ENCODE data around the gene LONRF3.
"Not testable (repeated sequence)": the region's sequence is repeated elsewhere in the genome, so short reads cannot be mapped to it uniquely, and the experiment has no call there.

Gene LONRF3

DNA sequence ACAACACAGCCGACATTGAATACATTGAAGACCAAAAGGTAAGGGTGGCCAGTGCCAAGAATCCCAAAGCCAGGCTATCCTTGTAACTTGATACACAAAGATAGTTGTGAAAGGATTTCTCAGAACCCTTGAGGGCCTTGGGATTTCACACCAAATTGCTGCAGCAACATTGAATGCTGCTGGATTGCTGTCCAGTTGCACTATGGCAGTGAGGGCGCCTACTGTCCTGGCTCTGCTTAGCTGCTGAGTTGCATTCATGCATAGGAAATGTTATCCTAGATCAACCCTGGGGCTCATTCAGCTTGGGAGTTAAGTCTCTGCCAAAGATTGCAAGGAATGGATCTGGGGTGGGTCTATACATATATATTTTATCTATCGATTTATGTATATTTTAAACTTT is 38.7 kb downstream of the LONRF3 start:
- ChIA-PET POLR2A (ENCODE audit: low non-redundant PET) (no interaction called here), CTCF (no interaction called here)
- no peak for DNase-seq (ENCODE audit: low spot score)
- no peak overlapping the region for H3K27ac ChIP-seq
- TF ChIP-seq, protein P1, sequence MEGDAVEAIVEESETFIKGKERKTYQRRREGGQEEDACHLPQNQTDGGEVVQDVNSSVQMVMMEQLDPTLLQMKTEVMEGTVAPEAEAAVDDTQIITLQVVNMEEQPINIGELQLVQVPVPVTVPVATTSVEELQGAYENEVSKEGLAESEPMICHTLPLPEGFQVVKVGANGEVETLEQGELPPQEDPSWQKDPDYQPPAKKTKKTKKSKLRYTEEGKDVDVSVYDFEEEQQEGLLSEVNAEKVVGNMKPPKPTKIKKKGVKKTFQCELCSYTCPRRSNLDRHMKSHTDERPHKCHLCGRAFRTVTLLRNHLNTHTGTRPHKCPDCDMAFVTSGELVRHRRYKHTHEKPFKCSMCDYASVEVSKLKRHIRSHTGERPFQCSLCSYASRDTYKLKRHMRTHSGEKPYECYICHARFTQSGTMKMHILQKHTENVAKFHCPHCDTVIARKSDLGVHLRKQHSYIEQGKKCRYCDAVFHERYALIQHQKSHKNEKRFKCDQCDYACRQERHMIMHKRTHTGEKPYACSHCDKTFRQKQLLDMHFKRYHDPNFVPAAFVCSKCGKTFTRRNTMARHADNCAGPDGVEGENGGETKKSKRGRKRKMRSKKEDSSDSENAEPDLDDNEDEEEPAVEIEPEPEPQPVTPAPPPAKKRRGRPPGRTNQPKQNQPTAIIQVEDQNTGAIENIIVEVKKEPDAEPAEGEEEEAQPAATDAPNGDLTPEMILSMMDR (conservative IDR thresholded peaks at IDR 0.05; ENCODE audit: low read depth) = no peak

DNA sequence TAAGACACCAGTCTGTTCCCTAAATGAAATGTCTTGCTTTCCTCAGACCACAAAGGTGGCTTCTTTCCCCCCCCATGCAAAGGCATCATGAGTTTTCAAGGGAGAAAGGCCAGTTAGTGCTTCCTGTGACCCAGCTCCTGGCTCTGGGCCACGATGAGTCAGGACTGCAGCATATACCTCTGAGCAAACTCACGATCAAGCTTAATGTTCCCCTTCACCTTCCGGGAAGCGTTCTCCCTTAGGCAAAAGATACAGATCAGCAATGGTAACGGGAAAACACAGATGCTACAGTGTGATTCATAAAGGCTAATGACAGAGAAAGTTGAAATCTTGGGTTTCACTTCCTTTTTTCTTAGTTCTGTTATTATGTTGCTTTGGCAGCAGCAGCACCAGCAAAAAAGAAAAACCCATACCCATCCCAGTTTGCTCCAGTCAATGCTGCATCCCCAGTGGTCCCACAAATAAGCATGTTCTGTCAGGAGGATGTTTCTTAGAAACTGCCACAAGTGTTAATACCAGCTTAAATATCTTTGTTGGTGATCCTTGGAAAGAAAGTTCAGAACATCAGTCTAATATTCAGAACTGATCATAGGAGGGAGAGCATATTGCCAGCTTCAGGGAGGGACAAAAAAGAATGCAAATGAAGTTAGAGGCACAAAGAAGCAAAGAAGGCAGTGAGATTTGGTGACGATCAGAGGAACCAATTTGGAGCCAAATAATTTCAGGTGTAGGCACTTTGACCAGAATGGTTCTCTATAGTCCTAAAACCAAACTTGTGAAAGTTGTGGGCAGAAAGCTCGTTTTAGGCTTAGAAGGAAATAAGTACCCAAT is 41.2 kb downstream of the LONRF3 start:
- peak; percentile 66 for DNase-seq (ENCODE audit: low spot score)
- H3K27ac ChIP-seq = no peak overlapping the region
- POLR2A ChIA-PET (ENCODE audit: low non-redundant PET) = no interaction called here
- TF ChIP-seq, protein P1 (conservative IDR thresholded peaks at IDR 0.05; ENCODE audit: low read depth) = no peak
- CTCF ChIA-PET = interaction anchor here (0.5 to 0.7 kb wide), 2 partner anchors 208 to 372 kb away, joined by 3 to 5 read pairs; no protein-coding TSS in a partner anchor

DNA sequence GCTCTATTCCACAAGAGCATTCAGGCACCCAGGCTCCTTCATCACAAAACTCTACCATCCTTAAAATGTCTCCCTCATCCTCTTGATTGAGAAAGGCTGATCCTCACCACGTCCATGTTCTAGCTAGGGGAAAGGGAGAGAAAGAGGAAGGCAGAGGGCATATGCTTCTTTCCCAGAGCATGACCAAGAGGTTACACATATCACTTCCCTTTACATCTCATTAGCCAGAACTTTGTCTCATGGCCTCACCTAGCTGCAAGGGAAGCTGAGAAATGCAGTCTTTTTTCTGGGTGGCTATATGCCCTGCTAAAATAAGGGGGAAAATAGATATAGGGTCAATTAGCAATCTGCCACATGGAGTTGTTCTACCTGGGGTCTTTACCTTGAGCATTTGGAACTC is 42.7 kb downstream of the LONRF3 start:
- ChIA-PET POLR2A (ENCODE audit: low non-redundant PET) (no interaction called here), CTCF (interaction anchor here (0.7 kb wide), 1 partner anchor 173 kb away, joined by 3 read pairs; no protein-coding TSS in a partner anchor)
- no peak overlapping the region for H3K27ac ChIP-seq
- TF ChIP-seq, protein P1 (conservative IDR thresholded peaks at IDR 0.05; ENCODE audit: low read depth) = no peak
- DNase-seq (ENCODE audit: low spot score) = no peak

DNA sequence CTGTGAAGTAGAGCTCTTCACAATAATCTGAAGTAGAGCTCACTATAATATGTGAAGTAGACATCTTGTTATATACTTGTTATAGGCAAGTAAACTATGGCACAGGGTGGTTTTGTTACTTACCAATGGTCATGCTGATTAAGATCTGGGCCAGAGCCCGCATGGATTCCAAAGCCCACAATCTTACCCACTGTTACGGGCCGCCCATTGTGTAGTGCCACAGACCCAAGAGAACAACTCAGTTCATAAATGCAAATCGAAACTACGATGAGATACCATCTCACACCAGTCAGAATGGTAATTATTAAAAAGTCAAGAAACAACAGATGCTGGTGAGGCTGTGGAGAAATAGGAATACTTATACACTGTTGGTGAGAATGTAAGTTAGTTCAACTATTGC is 51.5 kb downstream of the LONRF3 start:
- ChIA-PET POLR2A (ENCODE audit: low non-redundant PET) (no interaction called here), CTCF (no interaction called here)
- no peak overlapping the region for H3K27ac ChIP-seq
- DNase-seq (ENCODE audit: low spot score) = no peak
- TF ChIP-seq, protein P1 (conservative IDR thresholded peaks at IDR 0.05; ENCODE audit: low read depth) = no peak

DNA sequence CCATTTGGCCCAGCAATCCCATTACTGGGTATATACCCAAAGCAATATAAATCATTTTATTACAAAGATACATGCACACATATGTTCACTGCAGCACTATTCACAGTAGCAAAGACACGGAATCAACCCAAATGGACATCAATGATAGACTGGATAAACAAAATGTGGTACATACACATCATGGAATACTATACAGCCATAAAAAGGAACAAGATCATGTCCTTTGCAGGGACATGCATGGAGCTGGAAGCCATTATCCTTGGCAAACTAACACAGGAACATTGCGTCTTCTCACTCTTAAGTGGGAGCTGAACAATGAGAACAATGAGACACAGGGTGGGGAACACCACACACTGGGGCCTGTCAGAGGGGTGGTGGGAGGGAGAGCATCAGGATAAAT is 51.9 kb downstream of the LONRF3 start:
- CTCF ChIA-PET; H3K27ac ChIP-seq; POLR2A ChIA-PET (ENCODE audit: low non-redundant PET); DNase-seq (ENCODE audit: low spot score): not testable (repeated sequence)

DNA sequence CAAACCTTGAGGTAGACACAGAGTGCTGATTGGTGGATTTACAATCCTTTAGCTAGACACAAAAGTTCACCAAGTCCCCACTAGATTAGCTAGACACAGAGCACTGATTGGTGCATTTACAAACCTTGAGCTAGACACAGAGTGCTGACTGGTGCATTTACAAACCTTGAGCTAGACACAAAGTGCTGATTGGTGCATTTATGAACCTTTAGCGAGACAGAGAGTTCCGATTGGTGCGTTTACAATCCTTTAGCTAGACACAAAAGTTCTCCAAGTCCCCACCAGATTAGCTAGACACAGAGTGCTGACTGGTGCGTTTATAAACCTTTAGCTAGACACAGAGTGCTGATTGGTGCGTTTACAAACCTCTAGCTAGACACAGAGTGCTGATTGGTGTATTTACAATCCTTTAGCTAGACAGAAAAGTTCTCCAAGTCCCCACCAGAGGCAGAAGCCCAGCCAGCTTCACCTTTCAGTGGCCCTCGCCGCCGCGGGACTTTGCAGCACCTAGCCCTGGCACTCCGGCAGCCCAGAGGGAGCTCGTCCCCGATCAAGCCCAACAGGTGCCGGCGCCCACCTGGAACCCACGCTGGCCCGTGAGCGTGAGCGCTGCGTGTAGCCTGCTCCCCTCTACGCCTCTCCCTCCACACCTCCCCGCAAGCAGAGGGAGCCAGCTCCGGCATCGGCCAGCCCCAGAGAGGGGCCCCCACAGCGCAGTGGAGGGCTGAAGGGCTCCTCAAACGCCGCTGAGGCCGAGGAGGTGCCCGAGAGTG is 53.7 kb downstream of the LONRF3 start:
- CTCF ChIA-PET; H3K27ac ChIP-seq; POLR2A ChIA-PET (ENCODE audit: low non-redundant PET); DNase-seq (ENCODE audit: low spot score): not testable (repeated sequence)

DNA sequence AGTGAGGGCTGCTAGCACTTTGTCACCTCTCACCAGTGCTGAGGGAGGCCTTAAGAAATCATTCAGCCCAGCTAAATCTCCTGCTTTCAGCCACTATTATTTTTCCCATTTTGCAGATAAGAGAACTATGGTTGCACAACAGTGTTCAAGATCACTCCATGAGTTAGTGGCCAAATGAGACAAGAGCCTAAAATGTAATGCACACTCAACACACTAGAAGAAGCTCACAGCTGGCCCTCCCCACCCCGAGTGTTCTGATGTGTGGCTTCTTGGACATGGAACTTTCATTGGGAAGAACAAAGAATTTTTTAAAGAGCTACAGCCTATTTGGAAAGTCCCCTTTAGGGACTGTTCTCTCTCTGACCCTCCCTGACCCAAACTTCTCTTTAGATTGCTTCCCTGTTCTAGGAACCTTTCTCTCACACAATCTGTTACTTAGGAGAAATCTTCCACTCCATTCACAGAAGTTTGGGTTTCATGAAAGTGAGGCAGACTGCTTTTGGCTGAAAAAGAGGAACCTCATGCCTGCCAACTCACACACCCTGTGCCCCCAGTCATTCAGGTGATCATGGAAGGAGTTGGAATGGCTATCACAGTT is 54.4 kb downstream of the LONRF3 start:
- CTCF ChIA-PET = no interaction called here
- DNase-seq (ENCODE audit: low spot score) = no peak
- POLR2A ChIA-PET (ENCODE audit: low non-redundant PET) = no interaction called here
- TF ChIP-seq, protein P1 (conservative IDR thresholded peaks at IDR 0.05; ENCODE audit: low read depth) = no peak
- H3K27ac ChIP-seq = no peak overlapping the region

DNA sequence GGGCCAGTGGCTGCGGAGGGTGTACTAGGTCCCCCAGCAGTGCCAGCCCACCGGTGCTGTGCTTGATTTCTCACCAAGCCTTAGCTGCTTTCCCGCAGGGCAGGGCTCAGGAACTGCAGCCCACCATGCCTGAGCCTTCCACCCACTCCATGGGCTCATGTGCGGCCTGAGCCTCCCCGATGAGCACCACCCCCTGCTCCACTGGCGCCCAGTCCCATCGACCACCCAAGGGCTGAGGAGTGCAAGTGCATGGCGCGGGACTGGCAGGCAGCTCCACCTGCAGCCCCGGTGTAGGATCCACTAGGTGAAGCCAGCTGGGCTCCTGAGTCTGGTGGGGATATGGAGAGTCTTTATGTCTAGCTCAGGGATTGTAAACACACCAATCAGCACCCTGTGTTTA is 55.2 kb downstream of the LONRF3 start:
- H3K27ac ChIP-seq; POLR2A ChIA-PET (ENCODE audit: low non-redundant PET); CTCF ChIA-PET; DNase-seq (ENCODE audit: low spot score): not testable (repeated sequence)
